Eye (tissue), 1 donor: ENCODE measurements around the gene SLC35G6.
A peak's percentile ranks its signal among the peaks of the same experiment; 100 is the strongest.
"Not testable (repeated sequence)": the region's sequence is repeated elsewhere in the genome, so short reads cannot be mapped to it uniquely, and the experiment has no call there.

Experiments
- DNase-seq: peaks from one replicate; pipeline ENCODE4 v3.0.0-alpha.2; 2015

The SLC35G6 gene

GRCh38 chr17:7479213-7480088 is 1.8 kb upstream of the SLC35G6 start, which contains the start of gene ZBTB4:
Gene ZBTB4, minus strand, starts transcription at chr17:7479631. Its CDS starts 12,830 bp downstream, at chr17:7466801.
- DNase-seq: peak; percentile 86

DNA sequence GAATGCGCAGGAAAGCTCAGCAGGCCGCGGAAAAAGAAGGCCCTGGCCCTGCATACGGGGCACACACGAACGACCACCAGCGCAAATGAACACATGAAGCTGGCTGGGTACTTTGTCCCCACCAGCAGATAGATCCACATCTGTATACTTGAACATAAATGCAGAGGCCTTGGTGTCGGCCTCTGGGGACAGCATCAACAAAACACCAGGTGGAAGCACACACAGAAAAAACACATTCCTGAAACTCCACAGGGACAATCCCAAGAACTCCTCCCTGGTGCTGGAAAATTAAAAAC is 1.2 kb upstream of the SLC35G6 start:
- no peak for DNase-seq

GRCh38 chr17:7481842-7482741 is 846 bp downstream of the SLC35G6 start:
- not testable (repeated sequence) for DNase-seq

DNA sequence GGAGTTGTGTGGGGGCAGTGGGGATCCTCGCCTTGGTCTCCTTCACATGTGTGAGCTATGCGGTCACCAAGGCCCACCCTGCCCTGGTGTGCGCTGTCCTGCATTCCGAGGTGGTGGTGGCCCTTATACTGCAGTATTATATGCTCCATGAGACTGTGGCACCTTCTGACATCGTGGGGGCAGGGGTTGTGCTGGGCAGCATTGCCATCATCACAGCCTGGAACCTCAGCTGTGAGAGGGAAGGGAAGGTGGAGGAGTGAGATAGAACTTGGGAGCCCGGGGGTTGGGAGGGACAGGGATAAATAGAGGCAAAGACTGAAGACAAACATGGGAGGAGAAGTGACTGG is 1.5 kb downstream of the SLC35G6 start:
- DNase-seq: not testable (repeated sequence)

- peak; percentile 93 for DNase-seq
Observed at GRCh38 chr17:7483255-7484066, 2.2 kb downstream of the SLC35G6 start.

DNA sequence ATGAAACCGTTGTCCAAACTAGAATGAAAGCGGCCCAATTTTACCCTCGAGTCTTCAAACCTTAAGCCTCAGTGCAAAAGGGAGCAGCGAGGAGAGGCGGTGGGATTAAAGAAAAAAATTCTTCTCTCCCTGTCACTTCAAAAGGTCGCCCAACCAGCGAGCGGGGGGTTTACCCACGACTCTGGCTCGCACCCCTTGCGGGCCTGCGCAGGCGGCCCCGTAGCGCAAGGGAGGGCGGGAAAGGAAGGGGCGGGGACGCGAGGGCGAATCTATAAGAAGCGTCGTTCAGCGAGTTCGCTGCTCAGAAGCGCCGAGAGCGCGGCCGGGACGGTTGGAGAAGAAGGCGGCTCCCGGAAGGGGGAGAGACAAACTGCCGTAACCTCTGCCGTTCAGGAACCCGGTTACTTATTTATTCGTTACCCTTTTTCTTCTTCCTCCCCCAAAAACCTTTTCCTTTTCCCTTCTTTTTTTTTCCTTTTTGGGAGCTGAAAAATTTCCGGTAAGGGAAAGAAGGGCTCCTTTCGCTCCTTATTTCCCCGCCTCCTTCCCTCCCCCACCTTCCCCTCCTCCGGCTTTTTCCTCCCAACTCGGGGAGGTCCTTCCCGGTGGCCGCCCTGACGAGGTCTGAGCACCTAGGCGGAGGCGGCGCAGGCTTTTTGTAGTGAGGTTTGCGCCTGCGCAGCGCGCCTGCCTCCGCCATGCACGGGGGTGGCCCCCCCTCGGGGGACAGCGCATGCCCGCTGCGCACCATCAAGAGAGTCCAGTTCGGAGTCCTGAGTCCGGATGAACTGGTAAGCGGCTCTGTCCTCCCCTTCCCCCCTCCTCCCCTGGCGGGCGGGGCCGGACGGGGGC is 3.0 kb downstream of the SLC35G6 start, which contains the start of gene POLR2A:
POLR2A (plus strand) TSS at position 300 of the 852 bp plus-strand sequence.
- DNase-seq: peak; percentile 99

DNA sequence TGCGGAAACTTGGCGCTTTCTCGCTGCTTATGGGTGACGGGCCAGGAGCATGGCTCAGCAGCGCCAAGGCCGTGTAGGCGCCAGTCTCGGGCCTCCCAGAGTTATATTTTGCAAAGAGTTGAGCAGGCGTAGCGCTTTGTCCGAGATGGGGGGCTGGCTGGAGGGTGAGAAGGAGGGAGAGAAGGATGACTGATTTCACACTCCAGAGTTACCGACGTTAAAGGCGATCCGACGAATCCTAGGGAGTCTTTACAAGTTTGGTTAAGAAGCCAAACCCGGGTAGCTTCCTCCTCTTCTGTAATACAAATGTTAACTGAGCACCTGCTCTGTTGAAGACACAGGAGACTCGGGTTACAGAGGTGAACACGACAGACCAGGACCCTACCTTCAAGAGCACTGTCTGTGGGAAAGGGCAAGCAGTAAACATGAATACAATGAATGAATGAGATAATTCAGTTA is 3.7 kb downstream of the SLC35G6 start:
- DNase-seq: no peak

GRCh38 chr17:7486181-7486580 is 4.9 kb downstream of the SLC35G6 start:
- no peak for DNase-seq

DNA sequence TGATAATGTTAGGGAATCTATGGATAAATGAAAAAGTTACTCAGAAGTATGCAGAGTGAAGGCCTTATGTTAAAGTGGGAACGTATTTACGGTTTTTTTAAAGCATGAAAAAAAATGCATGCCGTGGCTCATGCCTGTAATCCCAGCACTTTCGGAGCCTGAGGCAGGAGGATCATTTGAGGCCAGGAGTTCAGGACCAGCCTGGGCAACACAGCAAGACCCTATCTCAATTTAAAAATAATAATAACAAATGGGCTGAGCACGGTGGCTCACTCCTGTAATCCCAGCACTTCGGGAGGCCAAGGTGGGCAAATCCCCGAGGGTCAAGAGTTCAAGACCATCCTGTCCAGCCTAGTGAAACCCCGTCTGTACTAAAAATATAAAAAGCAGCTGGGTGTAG is 8.9 kb downstream of the SLC35G6 start:
- no peak for DNase-seq

DNA sequence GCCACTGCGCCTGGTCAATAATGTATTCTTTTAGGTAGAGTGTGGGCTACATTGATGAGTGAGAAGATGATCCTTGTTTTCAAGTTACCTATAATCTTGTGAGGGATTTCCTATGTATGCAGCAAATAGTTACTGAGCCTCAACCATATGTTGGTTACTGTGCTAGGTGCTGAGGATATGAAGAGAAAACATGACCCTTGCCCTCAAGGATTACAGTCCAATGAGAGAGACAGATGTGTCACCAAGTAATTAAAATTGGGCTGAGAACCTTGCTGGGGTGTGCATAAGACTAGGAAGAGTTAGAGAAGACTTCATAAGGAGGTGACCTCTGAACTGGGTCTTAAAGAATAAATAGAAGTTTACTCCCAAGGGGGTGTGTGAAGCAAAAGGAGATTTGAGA is 10.3 kb downstream of the SLC35G6 start:
- no peak for DNase-seq

DNA sequence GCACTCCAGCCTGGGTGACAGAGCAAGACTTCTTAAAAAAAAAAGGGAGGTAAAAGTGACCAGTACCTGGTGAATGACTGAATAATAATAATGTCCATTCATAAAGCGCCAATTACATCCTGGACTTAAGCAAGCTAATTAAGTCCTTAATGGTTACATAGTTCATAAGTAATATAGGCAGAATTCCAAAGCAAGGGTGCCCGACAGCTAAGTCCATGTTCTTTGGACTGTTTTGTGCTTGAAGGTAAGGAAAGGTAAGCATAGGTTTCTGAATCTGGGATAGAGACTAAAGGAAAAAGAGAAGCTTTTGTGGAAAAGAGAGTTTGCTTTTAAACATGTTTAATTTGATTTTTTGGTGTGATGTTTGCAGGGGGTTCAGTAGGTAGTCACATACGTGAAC is 12.7 kb downstream of the SLC35G6 start:
- no peak for DNase-seq

DNA sequence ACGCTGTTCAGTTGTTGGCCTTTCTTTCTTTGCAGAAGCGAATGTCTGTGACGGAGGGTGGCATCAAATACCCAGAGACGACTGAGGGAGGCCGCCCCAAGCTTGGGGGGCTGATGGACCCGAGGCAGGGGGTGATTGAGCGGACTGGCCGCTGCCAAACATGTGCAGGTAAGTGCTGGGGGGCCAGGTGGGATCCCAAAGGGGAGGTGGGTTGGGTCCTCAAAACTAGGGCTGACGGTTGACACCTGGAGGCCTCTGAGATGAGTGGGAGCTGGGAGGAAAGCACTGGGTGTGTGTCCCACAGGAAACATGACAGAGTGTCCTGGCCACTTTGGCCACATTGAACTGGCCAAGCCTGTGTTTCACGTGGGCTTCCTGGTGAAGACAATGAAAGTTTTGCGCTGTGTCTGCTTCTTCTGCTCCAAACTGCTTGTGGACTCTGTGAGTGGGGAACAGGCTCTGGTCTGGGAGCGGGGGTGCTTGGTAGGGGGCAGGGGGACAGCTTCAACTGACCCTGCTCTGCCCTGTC is 14.7 kb downstream of the SLC35G6 start:
- DNase-seq: no peak

DNA sequence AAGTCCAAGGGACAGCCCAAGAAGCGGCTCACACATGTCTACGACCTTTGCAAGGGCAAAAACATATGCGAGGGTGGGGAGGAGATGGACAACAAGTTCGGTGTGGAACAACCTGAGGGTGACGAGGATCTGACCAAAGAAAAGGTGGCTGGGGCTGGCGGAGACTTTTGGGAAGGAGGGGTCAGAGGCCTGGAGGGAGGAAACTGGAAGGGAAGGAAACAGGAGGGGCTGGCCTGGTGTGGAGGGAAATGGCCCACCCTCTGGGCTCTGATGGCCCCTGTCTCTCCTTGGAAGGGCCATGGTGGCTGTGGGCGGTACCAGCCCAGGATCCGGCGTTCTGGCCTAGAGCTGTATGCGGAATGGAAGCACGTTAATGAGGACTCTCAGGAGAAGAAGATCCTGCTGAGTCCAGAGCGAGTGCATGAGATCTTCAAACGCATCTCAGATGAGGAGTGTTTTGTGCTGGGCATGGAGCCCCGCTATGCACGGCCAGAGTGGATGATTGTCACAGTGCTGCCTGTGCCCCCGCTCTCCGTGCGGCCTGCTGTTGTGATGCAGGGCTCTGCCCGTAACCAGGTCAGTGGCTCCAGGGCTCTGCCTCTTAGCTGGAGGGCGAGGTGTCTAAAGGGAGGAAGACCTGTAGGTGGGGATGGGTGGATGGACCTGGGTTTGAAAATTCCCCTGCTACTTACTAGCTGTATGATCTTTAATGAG is 15.4 kb downstream of the SLC35G6 start:
- no peak for DNase-seq

GRCh38 chr17:7497228-7497627 is 16.0 kb downstream of the SLC35G6 start:
- no peak for DNase-seq

DNA sequence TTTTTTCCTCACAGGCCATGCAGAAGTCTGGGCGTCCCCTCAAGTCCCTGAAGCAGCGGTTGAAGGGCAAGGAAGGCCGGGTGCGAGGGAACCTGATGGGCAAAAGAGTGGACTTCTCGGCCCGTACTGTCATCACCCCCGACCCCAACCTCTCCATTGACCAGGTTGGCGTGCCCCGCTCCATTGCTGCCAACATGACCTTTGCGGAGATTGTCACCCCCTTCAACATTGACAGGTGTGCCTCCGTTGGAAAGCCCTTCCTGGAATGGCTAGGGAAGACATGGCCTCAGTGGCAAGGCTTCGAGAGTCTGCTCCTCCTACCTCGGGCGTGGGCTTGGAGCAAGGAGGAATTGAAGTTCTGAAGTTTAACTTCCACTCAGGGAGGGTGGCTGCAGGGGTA is 16.4 kb downstream of the SLC35G6 start:
- DNase-seq: no peak

- no peak for DNase-seq
Observed at GRCh38 chr17:7499161-7499560, 17.9 kb downstream of the SLC35G6 start.

GRCh38 chr17:7501729-7502128 is 20.5 kb downstream of the SLC35G6 start:
- DNase-seq: no peak

- DNase-seq: no peak
Observed at GRCh38 chr17:7502171-7502847, 21.1 kb downstream of the SLC35G6 start.

DNA sequence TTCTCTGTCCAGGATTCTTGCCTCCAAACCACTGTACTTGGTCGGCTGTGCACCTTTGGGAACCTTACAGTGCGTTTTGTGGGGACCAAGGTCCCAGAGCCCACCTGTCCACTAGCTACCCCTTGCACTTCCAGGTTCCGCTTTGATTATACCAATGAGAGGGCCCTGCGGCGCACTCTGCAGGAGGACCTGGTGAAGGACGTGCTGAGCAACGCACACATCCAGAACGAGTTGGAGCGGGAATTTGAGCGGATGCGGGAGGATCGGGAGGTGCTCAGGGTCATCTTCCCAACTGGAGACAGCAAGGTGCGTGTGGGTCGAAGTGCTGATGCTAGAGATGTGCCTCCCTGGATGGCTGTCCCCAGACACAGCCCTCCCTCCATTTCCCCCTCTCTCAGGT is 21.7 kb downstream of the SLC35G6 start:
- DNase-seq: peak; percentile 20

DNA sequence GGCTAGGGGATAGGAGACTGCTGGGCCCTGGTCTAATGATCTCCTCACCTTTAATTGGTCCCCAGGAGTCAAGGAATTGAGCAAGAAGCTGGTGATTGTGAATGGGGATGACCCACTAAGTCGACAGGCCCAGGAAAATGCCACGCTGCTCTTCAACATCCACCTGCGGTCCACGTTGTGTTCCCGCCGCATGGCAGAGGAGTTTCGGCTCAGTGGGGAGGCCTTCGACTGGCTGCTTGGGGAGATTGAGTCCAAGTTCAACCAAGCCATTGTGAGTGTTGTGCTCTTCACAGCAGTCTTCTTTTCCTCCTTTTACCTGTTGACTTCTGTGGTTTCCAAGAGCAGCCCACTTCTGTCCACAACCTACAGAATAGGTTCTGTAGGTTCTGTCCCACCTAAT is 22.3 kb downstream of the SLC35G6 start:
- no peak for DNase-seq
